DOHH2 (cell line): ENCODE measurements around the gene MCMBP.

Experiments
- CTCF ChIP-seq: fragments of 200-600 bp; sonication (generic); IDR thresholded peaks from one replicate; pipeline ENCODE4 v1.5.1; 2014; ENCODE audit warnings: antibody characterized with exemption, mild to moderate bottlenecking, low read depth, low read length; ENCODE audit not compliant: poor library complexity, severe bottlenecking
- EZH2phosphoT487 ChIP-seq: fragments of 200-600 bp; sonication (generic); IDR thresholded peaks from 2 replicates; pipeline ENCODE4 v1.6.1; 2017; ENCODE audit warnings: borderline replicate concordance, mild to moderate bottlenecking, antibody characterized with exemption, low read length, moderate library complexity, mixed read lengths

DNA sequence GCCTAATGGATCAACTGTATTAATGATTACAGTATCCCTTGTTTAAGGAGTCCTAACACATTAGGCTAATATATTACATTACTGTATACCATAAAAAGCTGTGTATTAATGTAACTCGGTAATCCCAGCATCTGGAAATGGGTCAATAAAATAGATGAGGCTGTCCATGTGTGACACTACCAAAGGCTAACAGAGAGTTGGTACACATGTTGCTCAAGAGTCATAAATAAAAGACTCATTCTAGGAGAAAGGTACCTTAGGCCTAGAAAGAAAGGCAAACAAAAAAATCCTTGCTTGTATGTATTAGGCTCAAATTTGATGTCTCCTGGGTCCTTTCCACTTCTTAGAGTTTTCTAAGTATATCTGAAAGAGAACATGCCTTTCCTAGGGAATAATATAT, 14.6 kb downstream of the MCMBP start:
- TF ChIP-seq CTCF (no peak), EZH2phosphoT487 (no peak)
